ENCODE measurements around the gene NFIX.
A peak's percentile ranks its signal among the peaks of the same experiment; 100 is the strongest.

The NFIX gene

GRCh38 chr19:12990853-12991252 is 4.4 kb upstream of the NFIX start:
- no peak for DNase-seq

- no peak for DNase-seq
Measured at GRCh38 chr19:12991296-12991695, 4.0 kb upstream of the NFIX start.

GRCh38 chr19:12992729-12993128 is 2.5 kb upstream of the NFIX start:
- no peak for DNase-seq

- no peak for DNase-seq
Measured at GRCh38 chr19:12993562-12993961, 1.7 kb upstream of the NFIX start.

GRCh38 chr19:12995596-12996405 is 526 bp downstream of the NFIX start:
- DNase-seq: peak; percentile 62

- DNase-seq: peak; percentile 58
Measured at GRCh38 chr19:12996406-12997094, 1.3 kb downstream of the NFIX start.

GRCh38 chr19:12997179-12997966 is 2.1 kb downstream of the NFIX start:
- DNase-seq: no peak

- DNase-seq: no peak
Measured at GRCh38 chr19:12997967-12998940, 3.0 kb downstream of the NFIX start.

GRCh38 chr19:13001166-13001501 is 5.9 kb downstream of the NFIX start:
- no peak for DNase-seq

- no peak for DNase-seq
Measured at GRCh38 chr19:13001502-13002165, 6.4 kb downstream of the NFIX start.

GRCh38 chr19:13002166-13002898 is 7.1 kb downstream of the NFIX start:
- DNase-seq: no peak

- DNase-seq: no peak
Measured at GRCh38 chr19:13003081-13003480, 7.8 kb downstream of the NFIX start.

- DNase-seq: no peak
Measured at GRCh38 chr19:13004273-13004672, 9.0 kb downstream of the NFIX start.

- no peak for DNase-seq
Measured at GRCh38 chr19:13005253-13005652, 10.0 kb downstream of the NFIX start.

GRCh38 chr19:13005861-13006370 is 10.6 kb downstream of the NFIX start:
- no peak for DNase-seq

GRCh38 chr19:13006431-13007281 is 11.4 kb downstream of the NFIX start:
- no peak for DNase-seq

- no peak for DNase-seq
Measured at GRCh38 chr19:13007292-13008045, 12.2 kb downstream of the NFIX start.

GRCh38 chr19:13008926-13009787 is 13.9 kb downstream of the NFIX start:
- DNase-seq: no peak
